ENCODE measurements around the gene TMEM236.

The TMEM236 gene

GRCh38 chr10:17820943-17821342, 68.9 kb downstream of the TMEM236 start:
- in situ Hi-C loops (cut with MboI; ENCODE audit: low pct_unique_long_range_greater_than_20kb, low sequenced_read_pairs, unreplicated experiment): no loop called here
- TF ChIP-seq CTCF (IDR thresholded peaks at IDR 0.05; ENCODE audit: extremely low read depth, insufficient read depth, missing control alignments): no peak

GRCh38 chr10:17821893-17822292, 69.9 kb downstream of the TMEM236 start:
- no peak for DNase-seq (ENCODE audit: low spot score)
- in situ Hi-C loops (cut with MboI; ENCODE audit: low pct_unique_long_range_greater_than_20kb, low sequenced_read_pairs, unreplicated experiment): no loop called here
- TF ChIP-seq CTCF (IDR thresholded peaks at IDR 0.05; ENCODE audit: extremely low read depth, insufficient read depth, missing control alignments): no peak

More at GRCh38 chr10:17820943-17821342, 68.9 kb downstream of the TMEM236 start:
- DNase-seq (ENCODE audit: low spot score): no peak

- in situ Hi-C loops (cut with MboI; ENCODE audit: low pct_unique_long_range_greater_than_20kb, low sequenced_read_pairs, unreplicated experiment): no loop called here
- no peak for DNase-seq (ENCODE audit: low spot score)
- TF ChIP-seq CTCF (IDR thresholded peaks at IDR 0.05; ENCODE audit: extremely low read depth, insufficient read depth, missing control alignments): no peak
These were observed 79.3 kb downstream of the TMEM236 start for GRCh38 chr10:17831341-17831740.

GRCh38 chr10:17831896-17832295, 79.9 kb downstream of the TMEM236 start:
- no peak for DNase-seq (ENCODE audit: low spot score)
- no peak for TF ChIP-seq CTCF (IDR thresholded peaks at IDR 0.05; ENCODE audit: extremely low read depth, insufficient read depth, missing control alignments)
- in situ Hi-C loops (cut with MboI; ENCODE audit: low pct_unique_long_range_greater_than_20kb, low sequenced_read_pairs, unreplicated experiment): no loop called here

GRCh38 chr10:17833656-17834055, 81.7 kb downstream of the TMEM236 start:
- in situ Hi-C loops (cut with MboI; ENCODE audit: low pct_unique_long_range_greater_than_20kb, low sequenced_read_pairs, unreplicated experiment): no loop called here
- TF ChIP-seq CTCF (IDR thresholded peaks at IDR 0.05; ENCODE audit: extremely low read depth, insufficient read depth, missing control alignments): no peak
- DNase-seq (ENCODE audit: low spot score): no peak

- in situ Hi-C loops (cut with MboI; ENCODE audit: low pct_unique_long_range_greater_than_20kb, low sequenced_read_pairs, unreplicated experiment): no loop called here
- DNase-seq (ENCODE audit: low spot score): no peak
- TF ChIP-seq CTCF (IDR thresholded peaks at IDR 0.05; ENCODE audit: extremely low read depth, insufficient read depth, missing control alignments): no peak
These were observed 83.7 kb downstream of the TMEM236 start for GRCh38 chr10:17835688-17836087.

- in situ Hi-C loops (cut with MboI; ENCODE audit: low pct_unique_long_range_greater_than_20kb, low sequenced_read_pairs, unreplicated experiment): no loop called here
- no peak for TF ChIP-seq CTCF (IDR thresholded peaks at IDR 0.05; ENCODE audit: extremely low read depth, insufficient read depth, missing control alignments)
- no peak for DNase-seq (ENCODE audit: low spot score)
These were observed 84.9 kb downstream of the TMEM236 start for GRCh38 chr10:17836942-17837341.
